ENCODE measurements around the gene ATF7. TPM values are rescaled to one million over a fixed set of nuclear protein-coding genes. Genes with fewer than 3 reads are reported as not detected.

Gene ATF7
- total and polyA plus RNA-seq, 2 of the 13 experiments (the other 11 are each of a cell fraction or from before 2014, with no cell fraction given), result 9.6 to 16.2 TPM

DNA sequence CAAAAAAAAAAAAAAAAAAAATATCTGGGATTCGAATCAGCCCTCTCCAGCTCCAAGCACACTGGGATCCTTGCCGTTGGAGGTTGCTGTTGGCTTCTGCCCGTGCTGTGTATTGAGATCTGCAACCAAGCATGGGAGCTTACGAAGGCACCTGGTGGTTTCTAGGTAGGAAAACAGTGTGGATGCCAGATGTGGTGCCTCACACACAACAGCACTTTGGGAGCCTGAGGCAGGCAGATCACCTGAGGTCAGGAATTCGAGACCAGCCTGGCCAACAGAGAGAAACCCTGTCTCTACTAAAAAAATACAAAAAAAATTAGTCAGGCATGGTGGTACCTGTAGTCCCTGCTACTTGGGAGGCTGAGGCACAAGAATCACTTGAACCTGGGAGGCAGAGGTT lies 47.4 kb downstream of the ATF7 start:
- ATAC-seq, result no peak
- no peak for DNase-seq (ENCODE audit: low spot score)
- no peak overlapping the region for H3K4me3 ChIP-seq (replicated peaks in 1 of 3; ENCODE audit: insufficient read depth in 1 of 3, low read depth in 2 of 3, low read length in 3 of 3)
- peaks cover 6% of the 10 kb centered on the region; the same call in 1 of the 2 replicates for H3K4me1 ChIP-seq (ENCODE audit: insufficient read depth, low read length)
- BruUV-seq (replicated peaks), result no TSS peak
- WGBS (ENCODE audit: low lambda C conversion rate), result 94% methylated on average over 5 of the region's 5 CpGs
- ChIA-PET POLR2A (no interaction called here), CTCF (ENCODE audit: low intra/inter-chr PET ratio, low total read pairs) (no interaction called here)
- no peaks in the 10 kb centered on the region for H3K9me3 ChIP-seq (ENCODE audit: low read length)
- H3K9ac ChIP-seq (ENCODE audit: insufficient read depth, low read depth, low read length), result no peak overlapping the region
- H2AFZ ChIP-seq (ENCODE audit: low read length), result no peak overlapping the region
- FAIRE-seq, result no peak
- no peak overlapping the region for H3K4me2 ChIP-seq (ENCODE audit: low read depth, low read length)
- no peak overlapping the region for H3K27ac ChIP-seq (ENCODE audit: extremely low read length, insufficient read depth, low read length)
- H3K27me3 ChIP-seq (ENCODE audit: control insufficient read depth in 1 of 2, insufficient read depth in 2 of 2, low read length in 2 of 2), result no peaks in the 10 kb centered on the region
- in situ Hi-C loops (cut with HindIII; ENCODE audit: extremely low pct_ligation_motif_present, low pct_unique_long_range_greater_than_20kb) (no loop called here), intact Hi-C loops (cut with micrococcal nuclease; ENCODE audit: unreplicated experiment) (no loop called here)
- H3K36me3 ChIP-seq (replicated peaks in 1 of 2; ENCODE audit: control insufficient read depth in 1 of 2, insufficient read depth in 2 of 2, low read length in 2 of 2), result peaks cover 2 to 8% of the 10 kb centered on the region in 2 experiments; a peak in 3 of 5 replicates
- no peaks in the 10 kb centered on the region for H4K20me1 ChIP-seq (ENCODE audit: insufficient read depth, low read length)
- no peaks in the 10 kb centered on the region for H3K79me2 ChIP-seq (ENCODE audit: insufficient read depth, low read length)
- no peak for TF ChIP-seq ARNT (IDR thresholded peaks at IDR 0.05)
- TF ChIP-seq ATF7 (IDR thresholded peaks at IDR 0.05), result no peak
- TF ChIP-seq ATF7 (CRISPR knock-in tag; IDR thresholded peaks at IDR 0.05), result no peak
- TF ChIP-seq, protein P1, sequence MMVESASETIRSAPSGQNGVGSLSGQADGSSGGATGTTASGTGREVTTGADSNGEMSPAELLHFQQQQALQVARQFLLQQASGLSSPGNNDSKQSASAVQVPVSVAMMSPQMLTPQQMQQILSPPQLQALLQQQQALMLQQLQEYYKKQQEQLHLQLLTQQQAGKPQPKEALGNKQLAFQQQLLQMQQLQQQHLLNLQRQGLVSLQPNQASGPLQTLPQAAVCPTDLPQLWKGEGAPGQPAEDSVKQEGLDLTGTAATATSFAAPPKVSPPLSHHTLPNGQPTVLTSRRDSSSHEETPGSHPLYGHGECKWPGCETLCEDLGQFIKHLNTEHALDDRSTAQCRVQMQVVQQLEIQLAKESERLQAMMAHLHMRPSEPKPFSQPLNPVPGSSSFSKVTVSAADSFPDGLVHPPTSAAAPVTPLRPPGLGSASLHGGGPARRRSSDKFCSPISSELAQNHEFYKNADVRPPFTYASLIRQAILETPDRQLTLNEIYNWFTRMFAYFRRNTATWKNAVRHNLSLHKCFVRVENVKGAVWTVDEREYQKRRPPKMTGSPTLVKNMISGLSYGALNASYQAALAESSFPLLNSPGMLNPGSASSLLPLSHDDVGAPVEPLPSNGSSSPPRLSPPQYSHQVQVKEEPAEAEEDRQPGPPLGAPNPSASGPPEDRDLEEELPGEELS (CRISPR knock-in tag; IDR thresholded peaks at IDR 0.05), result no peak
- TF ChIP-seq, protein P2, sequence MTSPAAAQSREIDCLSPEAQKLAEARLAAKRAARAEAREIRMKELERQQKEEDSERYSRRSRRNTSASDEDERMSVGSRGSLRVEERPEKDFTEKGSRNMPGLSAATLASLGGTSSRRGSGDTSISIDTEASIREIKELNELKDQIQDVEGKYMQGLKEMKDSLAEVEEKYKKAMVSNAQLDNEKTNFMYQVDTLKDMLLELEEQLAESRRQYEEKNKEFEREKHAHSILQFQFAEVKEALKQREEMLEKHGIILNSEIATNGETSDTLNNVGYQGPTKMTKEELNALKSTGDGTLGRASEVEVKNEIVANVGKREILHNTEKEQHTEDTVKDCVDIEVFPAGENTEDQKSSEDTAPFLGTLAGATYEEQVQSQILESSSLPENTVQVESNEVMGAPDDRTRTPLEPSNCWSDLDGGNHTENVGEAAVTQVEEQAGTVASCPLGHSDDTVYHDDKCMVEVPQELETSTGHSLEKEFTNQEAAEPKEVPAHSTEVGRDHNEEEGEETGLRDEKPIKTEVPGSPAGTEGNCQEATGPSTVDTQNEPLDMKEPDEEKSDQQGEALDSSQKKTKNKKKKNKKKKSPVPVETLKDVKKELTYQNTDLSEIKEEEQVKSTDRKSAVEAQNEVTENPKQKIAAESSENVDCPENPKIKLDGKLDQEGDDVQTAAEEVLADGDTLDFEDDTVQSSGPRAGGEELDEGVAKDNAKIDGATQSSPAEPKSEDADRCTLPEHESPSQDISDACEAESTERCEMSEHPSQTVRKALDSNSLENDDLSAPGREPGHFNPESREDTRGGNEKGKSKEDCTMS (CRISPR knock-in tag; conservative IDR thresholded peaks at IDR 0.05), result no peak
- TF ChIP-seq, protein P3, sequence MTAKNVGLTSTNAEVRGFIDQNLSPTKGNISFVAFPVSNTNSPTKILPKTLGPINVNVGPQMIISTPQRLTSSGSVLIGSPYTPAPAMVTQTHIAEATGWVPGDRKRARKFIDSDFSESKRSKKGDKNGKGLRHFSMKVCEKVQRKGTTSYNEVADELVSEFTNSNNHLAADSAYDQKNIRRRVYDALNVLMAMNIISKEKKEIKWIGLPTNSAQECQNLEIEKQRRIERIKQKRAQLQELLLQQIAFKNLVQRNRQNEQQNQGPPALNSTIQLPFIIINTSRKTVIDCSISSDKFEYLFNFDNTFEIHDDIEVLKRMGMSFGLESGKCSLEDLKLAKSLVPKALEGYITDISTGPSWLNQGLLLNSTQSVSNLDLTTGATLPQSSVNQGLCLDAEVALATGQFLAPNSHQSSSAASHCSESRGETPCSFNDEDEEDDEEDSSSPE (CRISPR knock-in tag; IDR thresholded peaks at IDR 0.05), result no peak
- no peak for TF ChIP-seq ZNF556 (CRISPR knock-in tag; IDR thresholded peaks at IDR 0.05; ENCODE audit: borderline replicate concordance)
- no peak for TF ChIP-seq HES4 (CRISPR knock-in tag; IDR thresholded peaks at IDR 0.05; ENCODE audit: borderline replicate concordance)
- TF ChIP-seq ZNF670 (CRISPR knock-in tag; IDR thresholded peaks at IDR 0.05; ENCODE audit: borderline replicate concordance), result no peak
- TF ChIP-seq ZNF430 (CRISPR knock-in tag; IDR thresholded peaks at IDR 0.05), result no peak
- TF ChIP-seq ZIK1 (CRISPR knock-in tag; IDR thresholded peaks at IDR 0.05; ENCODE audit: borderline replicate concordance, low read depth), result no peak
- no peak for TF ChIP-seq KLF11 (CRISPR knock-in tag; IDR thresholded peaks at IDR 0.05)
- TF ChIP-seq SRY (CRISPR knock-in tag; IDR thresholded peaks at IDR 0.05), result no peak
- TF ChIP-seq, protein P4, sequence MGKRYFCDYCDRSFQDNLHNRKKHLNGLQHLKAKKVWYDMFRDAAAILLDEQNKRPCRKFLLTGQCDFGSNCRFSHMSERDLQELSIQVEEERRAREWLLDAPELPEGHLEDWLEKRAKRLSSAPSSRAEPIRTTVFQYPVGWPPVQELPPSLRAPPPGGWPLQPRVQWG (CRISPR knock-in tag; IDR thresholded peaks at IDR 0.05; ENCODE audit: borderline replicate concordance, low read depth), result no peak
- TF ChIP-seq SPEN (CRISPR knock-in tag; IDR thresholded peaks at IDR 0.05; ENCODE audit: low read depth), result no peak
- TF ChIP-seq JDP2 (CRISPR knock-in tag; IDR thresholded peaks at IDR 0.05; ENCODE audit: borderline replicate concordance), result no peak
- TF ChIP-seq MTF1 (CRISPR knock-in tag; IDR thresholded peaks at IDR 0.05), result no peak

Measured in HepG2 (cell line).